Activated T-helper 17 cell treated with anti-CD3 and anti-CD28 coated beads, Interleukin-2, amount 50 U/mL, for 72 hours (primary cell): ENCODE results near the gene IL15RA. TPM values are rescaled to one million over a fixed set of nuclear protein-coding genes. Genes with fewer than 3 reads are reported as not detected.
A peak's percentile ranks its signal among the peaks of the same experiment; 100 is the strongest.
"Not testable (repeated sequence)": the region's sequence is repeated elsewhere in the genome, so short reads cannot be mapped to it uniquely, and the experiment has no call there.

ENCODE experiments used
- ATAC-seq: fragments of 150-1000 bp; cut with Tn5 transposase; replicated peaks from 2 replicates; pipeline ENCODE4 v1.10.0; 2021; ENCODE audit warnings: mild to moderate bottlenecking, moderate library complexity
- H3K27ac Mint-ChIP-seq: one replicate; pipeline ENCODE4 v1.8.0; 2022; ENCODE audit warnings: mixed read lengths
- H3K27me3 Mint-ChIP-seq: one replicate; pipeline ENCODE4 v1.8.0; 2022; ENCODE audit warnings: mixed read lengths
- H3K36me3 Mint-ChIP-seq: one replicate; pipeline ENCODE4 v1.8.0; 2022; ENCODE audit warnings: low read depth, mild to moderate bottlenecking, mixed read lengths
- H3K4me1 Mint-ChIP-seq: one replicate; pipeline ENCODE4 v1.8.0; 2022; ENCODE audit warnings: mixed read lengths
- H3K4me3 Mint-ChIP-seq: one replicate; pipeline ENCODE4 v1.8.0; 2022; ENCODE audit warnings: mild to moderate bottlenecking, mixed read lengths
- H3K9me3 Mint-ChIP-seq: one replicate; pipeline ENCODE4 v1.8.0; 2022; ENCODE audit warnings: mixed read lengths
- total RNA-seq, 2 donors: library from RNA; stranded (reverse); gene quantifications; one replicate each; pipeline ENCODE4 v1.2.3, GENCODE V29; 2022

Gene IL15RA
- total RNA-seq, 2 donors from 2014 or later: 25.5 to 28.2 TPM

DNA sequence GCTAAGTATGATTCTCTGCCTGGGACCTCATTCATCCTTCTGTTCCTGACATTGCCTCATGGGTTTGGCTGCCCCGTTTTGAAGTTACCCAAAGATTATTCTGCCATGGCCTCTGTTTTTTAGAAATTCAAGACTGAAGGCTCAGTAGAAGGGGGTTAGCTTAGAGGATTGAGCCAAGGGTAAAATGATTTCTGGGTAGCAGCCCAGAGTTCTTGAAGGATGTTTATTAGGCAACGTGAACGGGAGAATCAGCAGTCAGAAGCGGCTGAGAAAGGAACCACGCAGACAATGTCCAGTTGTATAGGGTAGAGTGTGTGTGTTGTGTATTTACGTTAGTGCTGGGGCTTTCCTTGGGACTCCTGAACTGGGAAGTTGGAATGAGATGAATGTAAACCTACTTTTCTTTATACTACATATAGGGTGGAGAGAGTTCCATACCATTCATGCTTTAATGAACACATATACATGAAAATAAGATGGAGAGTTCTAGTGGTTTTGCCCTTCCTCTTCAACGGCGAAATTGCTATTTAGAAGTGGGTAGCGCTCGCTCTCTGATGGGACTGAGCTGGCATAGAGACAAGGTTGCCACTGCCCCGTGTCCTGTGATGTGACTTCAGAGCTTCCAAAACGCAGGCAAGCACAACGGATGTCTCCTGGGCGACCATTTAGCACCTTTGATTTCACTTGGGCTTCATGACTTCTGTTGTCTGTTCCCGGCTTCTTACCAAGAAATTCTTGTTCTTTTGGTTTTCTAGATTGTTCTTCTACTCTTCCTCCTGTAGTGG, 35.0 kb upstream of the IL15RA start:
- Mint-ChIP-seq H3K4me1 (peaks cover 48% of the 10 kb centered on the region), H3K4me3 (peak overlapping the region; percentile 43), H3K9me3 (no peaks in the 10 kb centered on the region), H3K36me3 (peaks cover 80% of the 10 kb centered on the region), H3K27ac (peak overlapping the region; percentile 93), H3K27me3 (no peaks in the 10 kb centered on the region)
- ATAC-seq: peak; percentile 5

- Mint-ChIP-seq H3K27ac (peak overlapping the region; percentile 93), H3K4me1 (peaks cover 48% of the 10 kb centered on the region), H3K36me3 (peaks cover 73% of the 10 kb centered on the region), H3K27me3 (no peaks in the 10 kb centered on the region), H3K4me3 (peak overlapping the region; percentile 43), H3K9me3 (no peaks in the 10 kb centered on the region)
- peak; percentile 10 for ATAC-seq
Observed at GRCh38 chr10:6011558-6011957, 34.2 kb upstream of the IL15RA start.

DNA sequence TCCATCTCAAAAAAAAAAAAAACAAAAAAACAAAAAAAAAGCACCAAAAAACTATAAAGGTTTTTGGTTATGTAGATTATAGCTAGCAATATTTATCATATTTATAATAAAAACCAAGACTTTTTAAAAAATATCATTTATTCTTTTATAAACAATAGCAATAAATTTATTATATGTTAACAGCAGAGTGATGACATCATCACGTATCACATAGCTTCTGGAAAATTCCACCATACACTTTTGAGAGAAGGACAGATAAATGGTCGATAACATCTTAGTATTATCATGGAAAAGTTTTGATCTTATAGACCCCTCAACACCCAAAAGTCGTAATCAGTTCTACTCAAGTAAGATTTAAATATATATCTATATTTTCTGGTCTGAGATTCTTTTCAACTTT, 33.2 kb upstream of the IL15RA start:
- H3K9me3 Mint-ChIP-seq: no peaks in the 10 kb centered on the region
- peak overlapping the region; percentile 43 for H3K4me3 Mint-ChIP-seq
- ATAC-seq: no peak
- peaks cover 63% of the 10 kb centered on the region for H3K36me3 Mint-ChIP-seq
- peak overlapping the region; percentile 93 for H3K27ac Mint-ChIP-seq
- H3K4me1 Mint-ChIP-seq: peaks cover 42% of the 10 kb centered on the region
- no peaks in the 10 kb centered on the region for H3K27me3 Mint-ChIP-seq

- Mint-ChIP-seq H3K4me3 (peak overlapping the region; percentile 43), H3K4me1 (peaks cover 37% of the 10 kb centered on the region), H3K27me3 (no peaks in the 10 kb centered on the region), H3K9me3 (no peaks in the 10 kb centered on the region), H3K27ac (peak overlapping the region; percentile 66), H3K36me3 (peaks cover 57% of the 10 kb centered on the region)
- no peak for ATAC-seq
Observed at GRCh38 chr10:6009961-6010360, 32.6 kb upstream of the IL15RA start.

- peak; percentile 35 for ATAC-seq
- H3K4me3 Mint-ChIP-seq: peak overlapping the region; percentile 43
- no peaks in the 10 kb centered on the region for H3K9me3 Mint-ChIP-seq
- no peaks in the 10 kb centered on the region for H3K27me3 Mint-ChIP-seq
- H3K27ac Mint-ChIP-seq: peak overlapping the region; percentile 66
- H3K36me3 Mint-ChIP-seq: peaks cover 48% of the 10 kb centered on the region
- peaks cover 29% of the 10 kb centered on the region for H3K4me1 Mint-ChIP-seq
Observed at GRCh38 chr10:6009150-6009549, 31.8 kb upstream of the IL15RA start.

DNA sequence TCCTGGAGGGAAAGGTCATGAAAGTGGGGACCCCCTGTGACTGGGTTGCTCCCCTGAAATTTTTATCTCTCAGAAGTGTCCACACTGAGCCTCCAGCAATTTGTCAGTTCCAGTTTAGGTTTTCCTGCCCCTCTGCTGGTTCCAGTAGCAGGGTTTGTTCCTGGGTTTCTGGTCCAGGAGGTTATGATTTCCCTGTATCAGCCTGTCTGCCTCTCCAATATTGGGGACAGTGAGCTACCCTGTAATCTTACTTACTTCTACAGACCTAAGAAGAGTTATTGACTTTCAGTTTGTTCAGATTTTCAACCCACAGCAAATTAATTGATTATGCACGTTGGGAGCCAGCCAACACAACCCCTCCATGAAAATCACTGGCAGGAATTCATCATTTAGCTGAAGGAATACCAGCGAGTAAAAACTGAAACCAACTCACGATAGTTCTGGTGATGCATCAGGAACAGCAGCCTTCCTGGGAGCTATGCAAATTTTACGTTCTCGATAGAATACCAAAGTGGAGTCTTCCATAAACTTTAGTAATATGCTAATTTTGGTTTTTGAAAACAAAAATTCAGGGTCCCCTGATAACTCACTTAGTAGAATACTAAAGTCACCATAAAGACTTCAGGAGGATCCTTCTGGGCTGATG, 31.3 kb upstream of the IL15RA start:
- no peaks in the 10 kb centered on the region for H3K27me3 Mint-ChIP-seq
- peaks cover 43% of the 10 kb centered on the region for H3K36me3 Mint-ChIP-seq
- peak overlapping the region; percentile 66 for H3K27ac Mint-ChIP-seq
- no peak for ATAC-seq
- peaks cover 27% of the 10 kb centered on the region for H3K4me1 Mint-ChIP-seq
- peak overlapping the region; percentile 43 for H3K4me3 Mint-ChIP-seq
- H3K9me3 Mint-ChIP-seq: no peaks in the 10 kb centered on the region

DNA sequence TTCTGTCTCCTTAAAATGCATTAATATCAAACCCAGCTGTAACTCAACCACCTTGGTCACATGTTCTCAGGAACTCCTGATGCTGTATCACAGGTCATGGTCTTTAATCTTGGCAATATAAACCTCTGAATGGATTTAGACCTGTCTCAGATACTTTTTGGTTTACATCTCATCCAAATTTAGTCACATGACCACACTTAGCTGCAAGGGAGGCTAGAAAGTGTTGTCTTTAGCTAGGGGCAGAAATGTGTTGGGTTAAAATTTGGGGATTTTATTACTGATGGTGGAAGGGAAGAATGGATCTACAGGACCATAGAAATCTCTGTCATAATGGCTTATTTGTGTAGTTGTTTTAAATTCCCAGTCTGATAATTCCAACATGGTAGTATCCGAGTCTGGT, 29.6 kb upstream of the IL15RA start:
- ATAC-seq: no peak
- H3K27me3 Mint-ChIP-seq: no peaks in the 10 kb centered on the region
- no peaks in the 10 kb centered on the region for H3K9me3 Mint-ChIP-seq
- peaks cover 27% of the 10 kb centered on the region for H3K4me1 Mint-ChIP-seq
- H3K27ac Mint-ChIP-seq: no peak overlapping the region
- peaks cover 27% of the 10 kb centered on the region for H3K36me3 Mint-ChIP-seq
- no peak overlapping the region for H3K4me3 Mint-ChIP-seq

DNA sequence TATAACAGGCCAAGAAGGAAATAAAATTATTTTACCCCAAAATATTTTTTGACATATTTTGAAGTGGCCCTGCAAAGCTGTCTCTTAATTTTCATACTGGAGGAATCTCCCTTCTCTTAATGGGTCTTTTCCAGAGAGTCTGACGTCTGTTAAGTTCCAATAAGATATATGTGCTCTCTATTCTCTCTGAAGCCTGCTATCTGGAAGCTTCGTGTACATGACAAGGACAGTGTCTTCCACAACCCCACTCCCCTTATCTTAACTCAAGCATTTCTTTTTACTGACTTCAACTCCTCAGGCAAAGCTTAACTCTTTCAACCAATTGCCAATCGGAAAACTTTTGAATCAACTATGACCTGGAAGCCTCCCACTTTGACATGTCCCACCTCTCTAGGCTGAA, 29.2 kb upstream of the IL15RA start:
- H3K36me3 Mint-ChIP-seq: peaks cover 22% of the 10 kb centered on the region
- H3K27me3 Mint-ChIP-seq: no peaks in the 10 kb centered on the region
- no peak for ATAC-seq
- no peak overlapping the region for H3K4me3 Mint-ChIP-seq
- H3K9me3 Mint-ChIP-seq: no peaks in the 10 kb centered on the region
- no peak overlapping the region for H3K27ac Mint-ChIP-seq
- peaks cover 22% of the 10 kb centered on the region for H3K4me1 Mint-ChIP-seq

DNA sequence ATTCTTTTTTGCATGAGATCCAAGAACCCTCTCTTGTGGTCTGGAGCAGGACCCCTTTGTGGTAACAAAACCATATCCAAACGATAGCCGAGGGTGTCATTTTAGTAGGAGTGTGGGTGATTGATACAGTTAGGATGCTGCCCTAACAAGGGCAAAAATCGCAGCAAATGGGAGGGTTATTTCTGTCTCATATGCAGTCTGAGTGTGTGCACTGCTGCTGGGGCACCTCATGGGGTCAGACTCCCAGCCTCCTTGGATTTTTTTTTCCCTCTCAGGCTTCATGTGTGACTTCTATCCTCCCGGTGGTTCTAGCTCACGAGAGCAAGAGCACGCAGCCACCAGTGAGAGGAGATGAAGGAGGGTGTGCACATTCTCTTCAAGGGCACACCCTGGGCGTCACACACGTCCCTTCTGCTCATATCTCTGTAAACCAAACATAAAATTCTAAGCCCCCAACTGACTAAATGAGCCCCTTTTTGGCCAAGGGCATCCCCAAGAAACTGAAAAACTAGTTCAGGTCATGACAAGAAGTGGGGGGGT, 28.6 kb upstream of the IL15RA start:
- no peak for ATAC-seq
- H3K36me3 Mint-ChIP-seq: peaks cover 16% of the 10 kb centered on the region
- H3K27ac Mint-ChIP-seq: no peak overlapping the region
- H3K4me3 Mint-ChIP-seq: no peak overlapping the region
- peaks cover 17% of the 10 kb centered on the region for H3K4me1 Mint-ChIP-seq
- no peaks in the 10 kb centered on the region for H3K27me3 Mint-ChIP-seq
- H3K9me3 Mint-ChIP-seq: no peaks in the 10 kb centered on the region

GRCh38 chr10:6005161-6005804, 27.9 kb upstream of the IL15RA start:
- Mint-ChIP-seq H3K36me3 (peaks cover 14% of the 10 kb centered on the region), H3K27ac (peak overlapping the region; percentile 34), H3K4me1 (peaks cover 15% of the 10 kb centered on the region)
- not testable (repeated sequence) for H3K9me3 Mint-ChIP-seq, H3K27me3 Mint-ChIP-seq, H3K4me3 Mint-ChIP-seq, ATAC-seq

DNA sequence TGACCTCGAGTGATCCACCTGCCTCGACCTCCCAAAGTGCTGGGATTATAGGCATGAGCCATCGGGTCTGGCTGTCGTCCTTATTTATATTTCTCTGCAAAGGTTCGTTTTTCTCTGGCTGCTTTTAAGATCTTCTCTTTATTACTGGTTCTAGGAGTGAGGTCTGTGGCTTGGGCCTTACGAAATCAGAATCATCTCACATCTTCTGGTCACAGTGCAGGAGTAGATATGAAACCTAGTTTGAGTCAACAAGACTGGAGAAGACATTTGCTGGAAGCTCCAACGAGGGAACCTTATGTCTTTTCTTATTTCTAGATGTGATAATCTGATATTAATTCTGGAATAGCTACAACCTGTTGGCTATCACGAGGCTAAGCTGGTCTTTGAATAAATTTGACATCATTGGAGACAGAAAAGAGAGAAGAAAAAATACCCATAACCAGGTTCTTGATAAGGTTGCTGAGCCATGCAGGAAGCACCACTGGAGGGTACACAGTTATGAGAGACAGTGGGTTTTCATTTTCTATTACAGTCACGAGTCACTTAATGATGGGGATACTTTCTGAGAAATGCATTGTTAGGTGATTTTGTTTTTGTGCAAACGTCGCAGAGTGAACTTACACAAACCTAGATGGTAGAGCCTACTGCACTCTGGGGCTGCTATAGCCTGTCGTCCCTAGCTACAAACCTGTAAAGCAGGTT, 25.6 kb upstream of the IL15RA start:
- Mint-ChIP-seq H3K4me3 (peak overlapping the region; percentile 47), H3K9me3 (no peaks in the 10 kb centered on the region), H3K27me3 (peaks cover 3% of the 10 kb centered on the region), H3K27ac (peak overlapping the region; percentile 51), H3K4me1 (peaks cover 5% of the 10 kb centered on the region), H3K36me3 (no peaks in the 10 kb centered on the region)
- ATAC-seq: peak; percentile 92

DNA sequence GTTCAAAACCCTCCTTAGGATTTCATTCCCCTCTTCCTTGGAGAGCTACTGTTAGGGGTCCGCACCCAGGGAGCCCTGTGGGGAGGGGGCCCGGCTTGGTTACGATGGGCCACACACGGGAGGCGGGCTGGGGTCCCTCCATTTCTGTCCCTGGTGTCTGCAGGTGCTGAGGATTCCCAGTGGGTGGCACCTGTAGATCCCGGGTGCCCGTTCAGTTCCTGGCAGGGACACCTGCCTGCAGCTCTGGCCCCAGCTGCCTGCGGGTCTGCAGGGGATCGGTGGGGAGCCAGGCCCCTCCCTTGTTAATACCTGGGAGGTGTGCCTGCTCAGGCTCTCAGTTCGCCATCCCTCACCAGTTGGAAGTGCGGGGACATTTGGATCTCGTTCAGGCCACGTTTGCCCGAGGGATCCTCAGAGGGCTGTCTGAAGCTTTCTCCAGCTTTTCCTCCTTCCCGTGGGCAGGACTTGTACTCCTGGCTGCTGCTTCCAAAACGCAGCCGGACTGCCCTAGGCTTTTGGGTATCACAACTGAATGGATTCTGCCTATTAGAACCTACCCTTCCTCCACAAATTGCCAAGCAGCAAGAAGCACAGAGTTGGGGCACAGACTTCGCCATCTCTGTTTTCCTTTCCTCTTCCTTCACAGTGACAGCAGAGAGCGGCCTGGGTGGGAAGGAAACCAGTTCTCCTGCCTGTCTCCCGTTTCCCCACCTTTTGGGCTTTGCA, 22.3 kb upstream of the IL15RA start:
- Mint-ChIP-seq H3K4me3 (no peak overlapping the region), H3K4me1 (peaks cover 5% of the 10 kb centered on the region), H3K27ac (no peak overlapping the region), H3K36me3 (no peaks in the 10 kb centered on the region), H3K9me3 (no peaks in the 10 kb centered on the region), H3K27me3 (peaks cover 3% of the 10 kb centered on the region)
- no peak for ATAC-seq

DNA sequence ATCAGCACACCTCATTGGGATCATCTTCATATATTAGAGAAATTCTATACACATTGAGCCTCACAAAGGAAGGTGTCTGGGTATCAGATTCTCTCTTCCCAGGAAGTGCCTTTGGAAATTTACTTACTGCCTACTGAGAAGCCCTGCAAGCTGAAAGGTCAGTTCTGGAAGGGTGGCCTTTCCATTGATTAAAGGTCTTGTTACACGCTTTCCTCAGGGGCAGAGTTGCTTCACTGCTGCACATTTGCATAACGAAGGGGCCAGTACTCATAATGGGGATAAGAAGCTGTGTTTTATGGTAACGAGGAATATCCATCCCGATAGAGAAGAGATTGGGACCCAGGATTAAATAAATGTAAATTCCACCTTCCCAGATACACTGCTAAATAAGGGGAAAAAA, 19.4 kb upstream of the IL15RA start:
- Mint-ChIP-seq H3K27me3 (peaks cover 3% of the 10 kb centered on the region), H3K4me1 (no peaks in the 10 kb centered on the region), H3K36me3 (no peaks in the 10 kb centered on the region), H3K27ac (no peak overlapping the region), H3K9me3 (peaks cover 6% of the 10 kb centered on the region), H3K4me3 (no peak overlapping the region)
- no peak for ATAC-seq

- H3K27ac Mint-ChIP-seq: no peak overlapping the region
- peaks cover 6% of the 10 kb centered on the region for H3K9me3 Mint-ChIP-seq
- no peak for ATAC-seq
- peaks cover 10% of the 10 kb centered on the region for H3K4me1 Mint-ChIP-seq
- no peak overlapping the region for H3K4me3 Mint-ChIP-seq
- H3K36me3 Mint-ChIP-seq: no peaks in the 10 kb centered on the region
- H3K27me3 Mint-ChIP-seq: no peaks in the 10 kb centered on the region
Observed at GRCh38 chr10:5992398-5992797, 15.1 kb upstream of the IL15RA start.
